ENCODE results near the gene LYZL2. TPM values are rescaled to one million over a fixed set of nuclear protein-coding genes. Genes with fewer than 3 reads are reported as not detected.
"Not testable (repeated sequence)": the region's sequence is repeated elsewhere in the genome, so short reads cannot be mapped to it uniquely, and the experiment has no call there.

LYZL2 gene
- total RNA-seq (not detected), polyA plus RNA-seq (not detected)

- 91% methylated on average over 6 of the region's 6 CpGs for WGBS
- Histone ChIP-seq H3K4me3 (ENCODE audit: low read depth in 1 of 3, low read length in 3 of 3) (no peak within 1 kb of the TSS), H3K27ac (ENCODE audit: low read depth in 1 of 2, low read length in 2 of 2) (no peak within 1 kb of the TSS), H3K27me3 (ENCODE audit: control insufficient read depth in 4 of 4, insufficient read depth in 4 of 4, low read length in 3 of 4) (no peaks in the 10 kb centered on the region), H3K4me1 (ENCODE audit: control insufficient read depth in 4 of 4, insufficient read depth in 4 of 4, low read length in 3 of 4) (no peaks in the 10 kb centered on the region), H3K36me3 (ENCODE audit: control insufficient read depth in 4 of 4, insufficient read depth in 3 of 4, low read depth in 1 of 4, low read length in 3 of 4) (no peaks in the 10 kb centered on the region), H3K9me3 (ENCODE audit: control insufficient read depth in 4 of 4, low read length in 3 of 4) (no peaks in the 10 kb centered on the region), H3K9ac (ENCODE audit: low read depth in 1 of 2, low read length in 2 of 2) (no peak within 1 kb of the TSS)
- TF ChIP-seq SP1 (IDR thresholded peaks at IDR 0.05) = no peak
- DNase-seq (ENCODE audit: low spot score) = no peak
Measured at GRCh38 chr10:30629653-30630052, at the start of gene LYZL2. LYZL2 (minus strand) TSS chr10:30629753; CDS start chr10:30626915, 2,838 bp downstream.

GRCh38 chr10:30677616-30678015 lies 48.1 kb upstream of the LYZL2 start:
- H3K27ac ChIP-seq (ENCODE audit: low read depth in 1 of 2, low read length in 2 of 2); H3K9me3 ChIP-seq (ENCODE audit: control insufficient read depth in 4 of 4, low read length in 3 of 4); DNase-seq (ENCODE audit: low spot score); H3K4me1 ChIP-seq (ENCODE audit: control insufficient read depth in 4 of 4, insufficient read depth in 4 of 4, low read length in 3 of 4); H3K27me3 ChIP-seq (ENCODE audit: control insufficient read depth in 4 of 4, insufficient read depth in 4 of 4, low read length in 3 of 4); H3K36me3 ChIP-seq (ENCODE audit: control insufficient read depth in 4 of 4, insufficient read depth in 3 of 4, low read depth in 1 of 4, low read length in 3 of 4); H3K9ac ChIP-seq (ENCODE audit: low read depth in 1 of 2, low read length in 2 of 2); H3K4me3 ChIP-seq (ENCODE audit: low read depth in 1 of 3, low read length in 3 of 3): not testable (repeated sequence)
- 71% methylated on average over 5 of the region's 7 CpGs for WGBS

GRCh38 chr10:30677146-30677545 lies 47.6 kb upstream of the LYZL2 start:
- not testable (repeated sequence) for H3K4me3 ChIP-seq (ENCODE audit: low read depth in 1 of 3, low read length in 3 of 3); H3K4me1 ChIP-seq (ENCODE audit: control insufficient read depth in 4 of 4, insufficient read depth in 4 of 4, low read length in 3 of 4); H3K9me3 ChIP-seq (ENCODE audit: control insufficient read depth in 4 of 4, low read length in 3 of 4); H3K36me3 ChIP-seq (ENCODE audit: control insufficient read depth in 4 of 4, insufficient read depth in 3 of 4, low read depth in 1 of 4, low read length in 3 of 4); DNase-seq (ENCODE audit: low spot score); H3K27ac ChIP-seq (ENCODE audit: low read depth in 1 of 2, low read length in 2 of 2); H3K9ac ChIP-seq (ENCODE audit: low read depth in 1 of 2, low read length in 2 of 2); H3K27me3 ChIP-seq (ENCODE audit: control insufficient read depth in 4 of 4, insufficient read depth in 4 of 4, low read length in 3 of 4)
- 77% methylated on average over 3 of the region's 3 CpGs for WGBS

GRCh38 chr10:30675791-30676718 lies 46.5 kb upstream of the LYZL2 start:
- H3K27me3 ChIP-seq (ENCODE audit: control insufficient read depth in 4 of 4, insufficient read depth in 4 of 4, low read length in 3 of 4) = no peaks in the 10 kb centered on the region
- no peak for DNase-seq (ENCODE audit: low spot score)
- no peaks in the 10 kb centered on the region for H3K9me3 ChIP-seq (ENCODE audit: control insufficient read depth in 4 of 4, low read length in 3 of 4)
- no peaks in the 10 kb centered on the region for H3K4me1 ChIP-seq (ENCODE audit: control insufficient read depth in 4 of 4, insufficient read depth in 4 of 4, low read length in 3 of 4)
- TF ChIP-seq YY1 (IDR thresholded peaks at IDR 0.05) (no peak), MAX (IDR thresholded peaks at IDR 0.05) (no peak), JUND (IDR thresholded peaks at IDR 0.05) (no peak), CTCF (IDR thresholded peaks at IDR 0.05; ENCODE audit: low read depth, low read length, missing input control) (no peak), HNF4G (IDR thresholded peaks at IDR 0.05) (no peak), TAF1 (conservative IDR thresholded peaks at IDR 0.05) (no peak), FOXA1 (IDR thresholded peaks at IDR 0.05) (no peak), FOXA2 (IDR thresholded peaks at IDR 0.05) (no peak), ZBTB33 (IDR thresholded peaks at IDR 0.05) (no peak)
- H3K4me3 ChIP-seq (ENCODE audit: low read depth in 1 of 3, low read length in 3 of 3) = no peak overlapping the region
- no peak overlapping the region for H3K9ac ChIP-seq (ENCODE audit: low read depth in 1 of 2, low read length in 2 of 2)
- 77% methylated on average over 11 of the region's 13 CpGs for WGBS
- H3K27ac ChIP-seq (ENCODE audit: low read depth in 1 of 2, low read length in 2 of 2) = no peak overlapping the region
- no peaks in the 10 kb centered on the region for H3K36me3 ChIP-seq (ENCODE audit: control insufficient read depth in 4 of 4, insufficient read depth in 3 of 4, low read depth in 1 of 4, low read length in 3 of 4)

Measured in liver (tissue), 9 donors.